GM18951 (cell line): Measurements from ENCODE around the gene IQGAP2.
"Not testable (repeated sequence)": the region's sequence is repeated elsewhere in the genome, so short reads cannot be mapped to it uniquely, and the experiment has no call there.

Source experiments
- POLR2A ChIP-seq: IDR thresholded peaks from 4 replicates; pipeline ENCODE4 v1.6.1; 2011; ENCODE audit warnings: mild to moderate bottlenecking; ENCODE audit not compliant: insufficient read length, insufficient read depth; ENCODE audit errors: extremely low read depth
- in situ Hi-C: fragments of 300-500 bp; cut with MboI; formaldehyde crosslinking; loops from one replicate; pipeline ENCODE4 v1.12.0; 2022; ENCODE audit warnings: low sequenced_read_pairs, mixed read lengths, inconsistent platforms; ENCODE audit not compliant: unreplicated experiment

IQGAP2 gene

GRCh38 chr5:76408104-76408654 lies 5.1 kb downstream of the IQGAP2 start:
- in situ Hi-C loops, result no loop called here
- no peak for TF ChIP-seq POLR2A

- TF ChIP-seq POLR2A, result no peak
- in situ Hi-C loops, result no loop called here
These were observed 9.4 kb downstream of the IQGAP2 start for GRCh38 chr5:76412511-76412910.

DNA sequence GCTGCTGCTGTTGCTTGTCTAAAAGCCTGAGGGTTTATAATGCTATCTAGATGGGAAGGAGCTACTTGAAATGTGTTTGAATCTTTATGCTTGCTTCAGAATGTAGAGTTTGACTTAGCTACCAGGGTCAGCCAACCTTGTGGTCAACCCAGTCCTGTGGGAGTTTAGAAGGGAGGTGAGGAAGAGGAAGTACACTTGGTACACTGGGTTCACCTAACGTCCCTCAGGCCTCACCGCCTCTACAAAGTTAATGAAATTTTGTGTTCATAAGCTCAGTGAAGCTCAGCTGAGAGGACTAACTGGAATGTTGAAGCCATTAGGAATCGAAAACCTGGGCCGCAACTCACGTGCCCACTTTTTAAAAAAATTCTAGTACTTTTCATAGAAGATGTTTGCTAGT lies 10.7 kb downstream of the IQGAP2 start:
- TF ChIP-seq POLR2A, result no peak
- in situ Hi-C loops, result no loop called here

- in situ Hi-C loops, result no loop called here
- TF ChIP-seq POLR2A, result no peak
These were observed 11.7 kb downstream of the IQGAP2 start for GRCh38 chr5:76414788-76415187.

- in situ Hi-C loops, result no loop called here
- no peak for TF ChIP-seq POLR2A
These were observed 12.8 kb downstream of the IQGAP2 start for GRCh38 chr5:76415855-76416254.

- no peak for TF ChIP-seq POLR2A
- in situ Hi-C loops, result no loop called here
These were observed 16.7 kb downstream of the IQGAP2 start for GRCh38 chr5:76419597-76420298.

GRCh38 chr5:76422227-76422626 lies 19.1 kb downstream of the IQGAP2 start:
- in situ Hi-C loops, result no loop called here
- no peak for TF ChIP-seq POLR2A

GRCh38 chr5:76422742-76423141 lies 19.7 kb downstream of the IQGAP2 start:
- no peak for TF ChIP-seq POLR2A
- in situ Hi-C loops, result no loop called here

DNA sequence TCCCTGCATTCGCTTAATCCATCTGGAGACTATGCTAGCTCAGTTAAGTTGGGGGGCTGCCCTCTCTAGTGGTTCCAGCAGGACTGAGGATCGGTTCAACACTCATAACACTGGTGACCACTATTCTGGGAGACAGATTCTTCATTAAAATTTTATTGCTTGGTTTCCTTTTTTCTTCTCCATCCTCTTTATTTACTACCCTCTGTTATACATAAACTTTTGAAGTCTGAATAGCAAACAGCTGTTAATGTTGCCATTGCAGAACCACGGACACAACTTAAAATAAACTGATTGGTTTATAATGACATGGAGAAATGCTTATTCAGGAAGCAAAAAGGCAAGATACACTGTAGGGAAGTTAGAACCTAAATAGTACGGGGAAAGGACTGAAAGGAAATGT lies 22.1 kb downstream of the IQGAP2 start:
- in situ Hi-C loops, result no loop called here

GRCh38 chr5:76425928-76426804 lies 23.1 kb downstream of the IQGAP2 start:
- in situ Hi-C loops, result no loop called here
- no peak for TF ChIP-seq POLR2A

More for the DNA sequence above, 22.1 kb downstream of the IQGAP2 start:
- TF ChIP-seq POLR2A, result no peak

- no peak for TF ChIP-seq POLR2A
These were observed 24.4 kb downstream of the IQGAP2 start for GRCh38 chr5:76427206-76428140.

DNA sequence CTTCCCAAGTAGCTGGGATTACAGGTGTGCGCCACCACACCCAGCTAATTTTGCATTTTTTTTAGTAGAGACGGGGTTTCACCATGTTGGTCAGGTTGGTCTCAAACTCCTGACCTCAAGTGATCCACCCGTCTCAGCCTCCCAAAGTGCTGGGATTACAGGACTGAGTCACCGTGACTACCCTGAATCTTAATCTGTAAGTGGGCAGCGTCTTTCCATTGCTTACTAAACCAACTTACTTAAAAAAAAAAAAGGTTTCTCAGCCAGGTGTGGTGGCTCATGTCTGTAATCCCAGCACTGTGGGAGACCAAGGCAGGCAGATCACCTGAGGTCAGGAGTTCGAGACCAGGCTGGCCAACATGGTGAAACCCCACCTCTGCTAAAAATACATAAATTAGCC lies 25.5 kb downstream of the IQGAP2 start:
- in situ Hi-C loops, result not testable (repeated sequence)

More at GRCh38 chr5:76427206-76428140, 24.4 kb downstream of the IQGAP2 start:
- in situ Hi-C loops, result no loop called here

DNA sequence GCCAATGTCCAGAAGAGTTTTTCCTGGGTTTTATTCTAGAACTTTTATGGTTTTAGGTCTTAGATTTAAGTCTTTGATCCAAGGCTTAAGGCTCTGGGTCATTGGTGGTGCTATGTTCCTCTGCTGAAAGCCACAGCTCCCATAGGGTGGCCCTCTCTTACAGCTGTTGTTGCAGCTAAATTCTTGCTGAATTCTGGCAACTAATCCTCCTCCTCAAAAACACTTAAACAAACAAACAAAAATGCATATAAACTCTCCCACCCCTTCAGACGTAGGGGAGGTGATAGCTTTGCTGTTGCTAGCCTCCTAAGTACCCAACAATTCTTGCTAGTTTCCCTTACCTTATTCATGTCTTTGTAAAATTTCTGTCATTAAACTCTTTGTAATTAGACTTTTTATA lies 30.2 kb downstream of the IQGAP2 start:
- in situ Hi-C loops, result no loop called here
- no peak for TF ChIP-seq POLR2A

DNA sequence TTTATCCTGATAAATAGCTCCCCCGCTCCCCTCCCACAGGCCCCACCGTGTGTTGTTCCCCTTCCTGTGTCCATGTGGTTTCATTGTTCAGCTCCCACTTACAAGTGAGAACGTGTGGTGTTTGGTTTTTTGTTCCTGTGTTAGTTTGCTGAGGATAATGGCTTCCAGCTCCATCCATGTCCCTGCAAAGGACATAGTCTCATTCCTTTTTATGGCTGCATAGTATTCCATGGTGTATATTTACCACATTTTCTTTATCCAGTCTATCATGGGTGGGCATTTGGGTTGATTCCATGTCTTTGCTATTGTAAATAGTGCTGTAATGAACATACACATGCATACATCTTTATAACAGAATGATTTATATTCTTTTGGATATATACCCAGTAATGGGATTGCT lies 34.4 kb downstream of the IQGAP2 start:
- in situ Hi-C loops, result not testable (repeated sequence)
